ENCODE measurements around the gene HNRNPC. TPM values are rescaled to one million over a fixed set of nuclear protein-coding genes. Genes with fewer than 3 reads are reported as not detected.

Gene HNRNPC
- total and polyA plus RNA-seq, 2 donors (not counting 1 experiment from before 2014, with no cell fraction given) = 543 to 885 TPM

- TF ChIP-seq CTCF (conservative IDR thresholded peaks at IDR 0.05 in 1 of 2, IDR thresholded peaks at IDR 0.05 in 1 of 2; ENCODE audit: low read depth in 1 of 2, low read length in 2 of 2) = no peak
- TF ChIP-seq EZH2 (IDR thresholded peaks at IDR 0.05; ENCODE audit: low read length, missing control alignments) = no peak
- Histone ChIP-seq H3K79me2 (ENCODE audit: control insufficient read depth, insufficient read depth, low read length) (peaks cover 94% of the 10 kb centered on the region), H4K20me1 (ENCODE audit: control insufficient read depth, extremely low read depth, insufficient read depth, low read length) (no peaks in the 10 kb centered on the region), H3K36me3 (ENCODE audit: control insufficient read depth, insufficient read depth, low read length) (peaks cover 11% of the 10 kb centered on the region), H3K4me1 (ENCODE audit: control insufficient read depth, extremely low read depth, insufficient read depth, low read length) (peaks cover 16% of the 10 kb centered on the region), H3K9ac (ENCODE audit: insufficient read depth, low read length) (no peak overlapping the region), H2AFZ (ENCODE audit: low read length) (no peak overlapping the region), H3K4me3 (replicated peaks in 1 of 4; ENCODE audit: control extremely low read depth in 1 of 4, insufficient read depth in 1 of 4, low read depth in 3 of 4, low read length in 4 of 4) (no peak overlapping the region), H3K9me3 (ENCODE audit: control insufficient read depth, insufficient read depth, low read depth, low read length) (no peaks in the 10 kb centered on the region), H3K27ac (ENCODE audit: insufficient read depth, low read length) (peak overlapping the region; percentile 50), H3K4me2 (ENCODE audit: extremely low read depth, insufficient read depth, low read length) (peak overlapping the region; percentile 30), H3K27me3 (ENCODE audit: control insufficient read depth, insufficient read depth, low read length) (no peaks in the 10 kb centered on the region)
- no peak for DNase-seq (ENCODE audit: low read depth in 2 of 2)
Measured at GRCh38 chr14:21219561-21220111, 49.6 kb downstream of the HNRNPC start.

- Histone ChIP-seq H3K79me2 (ENCODE audit: control insufficient read depth, insufficient read depth, low read length) (peaks cover 94% of the 10 kb centered on the region), H3K9ac (ENCODE audit: insufficient read depth, low read length) (no peak overlapping the region), H3K4me2 (ENCODE audit: extremely low read depth, insufficient read depth, low read length) (no peak overlapping the region), H3K27me3 (ENCODE audit: control insufficient read depth, insufficient read depth, low read length) (no peaks in the 10 kb centered on the region), H4K20me1 (ENCODE audit: control insufficient read depth, extremely low read depth, insufficient read depth, low read length) (no peaks in the 10 kb centered on the region), H3K36me3 (ENCODE audit: control insufficient read depth, insufficient read depth, low read length) (peaks cover 11% of the 10 kb centered on the region), H3K4me1 (ENCODE audit: control insufficient read depth, extremely low read depth, insufficient read depth, low read length) (peaks cover 16% of the 10 kb centered on the region), H3K27ac (ENCODE audit: insufficient read depth, low read length) (peak overlapping the region; percentile 50), H2AFZ (ENCODE audit: low read length) (no peak overlapping the region), H3K9me3 (ENCODE audit: control insufficient read depth, insufficient read depth, low read depth, low read length) (no peaks in the 10 kb centered on the region), H3K4me3 (replicated peaks in 1 of 4; ENCODE audit: control extremely low read depth in 1 of 4, insufficient read depth in 1 of 4, low read depth in 3 of 4, low read length in 4 of 4) (no peak overlapping the region)
- TF ChIP-seq CTCF (conservative IDR thresholded peaks at IDR 0.05 in 1 of 2, IDR thresholded peaks at IDR 0.05 in 1 of 2; ENCODE audit: low read depth in 1 of 2, low read length in 2 of 2) (no peak), EZH2 (IDR thresholded peaks at IDR 0.05; ENCODE audit: low read length, missing control alignments) (no peak)
- no peak for DNase-seq (ENCODE audit: low read depth in 2 of 2)
Measured at GRCh38 chr14:21219120-21219519, 50.1 kb downstream of the HNRNPC start.

- H3K4me1 ChIP-seq (ENCODE audit: control insufficient read depth, extremely low read depth, insufficient read depth, low read length) = peaks cover 16% of the 10 kb centered on the region
- H3K79me2 ChIP-seq (ENCODE audit: control insufficient read depth, insufficient read depth, low read length) = peaks cover 81% of the 10 kb centered on the region
- H3K27ac ChIP-seq (ENCODE audit: insufficient read depth, low read length) = no peak overlapping the region
- H3K9ac ChIP-seq (ENCODE audit: insufficient read depth, low read length) = no peak overlapping the region
- H4K20me1 ChIP-seq (ENCODE audit: control insufficient read depth, extremely low read depth, insufficient read depth, low read length) = no peaks in the 10 kb centered on the region
- H3K9me3 ChIP-seq (ENCODE audit: control insufficient read depth, insufficient read depth, low read depth, low read length) = no peaks in the 10 kb centered on the region
- H3K27me3 ChIP-seq (ENCODE audit: control insufficient read depth, insufficient read depth, low read length) = no peaks in the 10 kb centered on the region
- H3K4me3 ChIP-seq (replicated peaks in 1 of 4; ENCODE audit: control extremely low read depth in 1 of 4, insufficient read depth in 1 of 4, low read depth in 3 of 4, low read length in 4 of 4) = no peak overlapping the region
- DNase-seq (ENCODE audit: low read depth in 2 of 2) = no peak
- H3K4me2 ChIP-seq (ENCODE audit: extremely low read depth, insufficient read depth, low read length) = no peak overlapping the region
- no peak overlapping the region for H2AFZ ChIP-seq (ENCODE audit: low read length)
- no peak for TF ChIP-seq CTCF (conservative IDR thresholded peaks at IDR 0.05 in 1 of 2, IDR thresholded peaks at IDR 0.05 in 1 of 2; ENCODE audit: low read depth in 1 of 2, low read length in 2 of 2)
- TF ChIP-seq EZH2 (IDR thresholded peaks at IDR 0.05; ENCODE audit: low read length, missing control alignments) = no peak
- H3K36me3 ChIP-seq (ENCODE audit: control insufficient read depth, insufficient read depth, low read length) = peaks cover 16% of the 10 kb centered on the region
Measured at GRCh38 chr14:21215879-21216251, 53.4 kb downstream of the HNRNPC start.

Measured in fibroblast of lung (primary cell).